GM23338 (cell line): ENCODE results near the gene DNASE2. TPM values are rescaled to one million over a fixed set of nuclear protein-coding genes. Genes with fewer than 3 reads are reported as not detected.
A peak's percentile ranks its signal among the peaks of the same experiment; 100 is the strongest.

Experiments used
- ATAC-seq: fragments of 200-7000 bp; cut with Tn5 transposase; 3 replicates; pipeline ENCODE4 v1.9.1; 2020
- DNase-seq: peaks from one replicate; pipeline ENCODE4 v3.0.0-alpha.2; 2015; ENCODE audit warnings: low spot score
- H2AFZ ChIP-seq: fragments of 200-600 bp; sonication (generic); 2 replicates; pipeline ENCODE4 v1.8.0; 2016; ENCODE audit warnings: antibody characterized with exemption, mild to moderate bottlenecking, moderate library complexity
- H3F3A ChIP-seq: fragments of 200-600 bp; sonication (generic); replicated peaks from 2 replicates; pipeline ENCODE4 v1.8.0; 2017; ENCODE audit warnings: antibody characterized with exemption, mixed run types, low read depth
- H3K27ac ChIP-seq: fragments of 200-600 bp; sonication (generic); 2 replicates; pipeline ENCODE4 v1.6.1; 2016; ENCODE audit warnings: low read depth
- H3K27me3 ChIP-seq: fragments of 200-600 bp; sonication (generic); 2 replicates; pipeline ENCODE4 v1.8.0; 2016; ENCODE audit warnings: mild to moderate bottlenecking, mixed run types, moderate library complexity; ENCODE audit not compliant: insufficient read depth
- H3K36me3 ChIP-seq: fragments of 200-600 bp; sonication (generic); 2 replicates; pipeline ENCODE4 v1.8.0; 2016; ENCODE audit warnings: mild to moderate bottlenecking; ENCODE audit not compliant: insufficient read depth
- H3K4me1 ChIP-seq: fragments of 200-600 bp; sonication (generic); 2 replicates; pipeline ENCODE4 v1.8.0; 2016; ENCODE audit warnings: mild to moderate bottlenecking, moderate library complexity; ENCODE audit not compliant: insufficient read depth
- H3K4me2 ChIP-seq: fragments of 200-600 bp; sonication (generic); 2 replicates; pipeline ENCODE4 v1.7.1; 2017; ENCODE audit warnings: mixed run types
- H3K4me3 ChIP-seq: fragments of 200-600 bp; sonication (generic); 2 replicates; pipeline ENCODE4 v1.6.1; 2016; ENCODE audit warnings: mixed run types
- H3K79me2 ChIP-seq: fragments of 200-600 bp; sonication (generic); replicated peaks from 2 replicates; pipeline ENCODE4 v1.8.0; 2017; ENCODE audit warnings: mild to moderate bottlenecking; ENCODE audit not compliant: insufficient read depth
- H3K9me2 ChIP-seq: fragments of 200-600 bp; sonication (generic); 2 replicates; pipeline ENCODE4 v1.8.0; 2017; ENCODE audit not compliant: insufficient read depth
- H4K20me1 ChIP-seq: fragments of 200-600 bp; sonication (generic); replicated peaks from 2 replicates; pipeline ENCODE4 v1.8.0; 2017; ENCODE audit warnings: mild to moderate bottlenecking; ENCODE audit not compliant: insufficient read depth
- H3K27ac Mint-ChIP-seq: 2 replicates; pipeline ENCODE4 v1.8.0; 2020; ENCODE audit warnings: inconsistent platforms, mild to moderate bottlenecking, moderate library complexity, mixed read lengths
- H3K27me3 Mint-ChIP-seq: 3 replicates; pipeline ENCODE4 v1.8.0; 2022; ENCODE audit warnings: low read depth, mild to moderate bottlenecking, moderate library complexity, mixed read lengths, inconsistent platforms; ENCODE audit not compliant: insufficient read depth, poor library complexity
- H3K36me3 Mint-ChIP-seq: 3 replicates; pipeline ENCODE4 v1.8.0; 2021; ENCODE audit warnings: low read depth, mild to moderate bottlenecking, inconsistent platforms, moderate library complexity, mixed read lengths
- H3K4me1 Mint-ChIP-seq: 3 replicates; pipeline ENCODE4 v1.8.0; 2020; ENCODE audit warnings: mild to moderate bottlenecking, inconsistent platforms, mixed read lengths
- H3K4me3 Mint-ChIP-seq: 3 replicates; pipeline ENCODE4 v1.8.0; 2021; ENCODE audit warnings: moderate library complexity, mild to moderate bottlenecking, inconsistent platforms, mixed read lengths
- H3K9me3 Mint-ChIP-seq: 3 replicates; pipeline ENCODE4 v1.8.0; 2020; ENCODE audit warnings: moderate library complexity, mild to moderate bottlenecking, inconsistent platforms, mixed read lengths
- CREB1 ChIP-seq: fragments of 250-450 bp; sonication (Bioruptor Pico); IDR thresholded peaks from 2 replicates; pipeline ENCODE4 v1.5.0; 2020; ENCODE audit warnings: low read depth, mild to moderate bottlenecking, moderate library complexity
- CTCF ChIP-seq, 2 experiments: fragments of 200-600 bp in 1 of 2; sonication (generic) in 1 of 2; conservative IDR thresholded peaks; 2 replicates each; pipeline versions ENCODE4 v1.5.1 to v1.6.1; 2016 to 2017; ENCODE audit warnings: antibody characterized with exemption in 2 of 2, low read depth in 2 of 2, mild to moderate bottlenecking in 2 of 2, moderate library complexity in 1 of 2
- ETS1 ChIP-seq: IDR thresholded peaks from 2 replicates; pipeline ENCODE4 v1.6.1; 2016; ENCODE audit warnings: antibody characterized with exemption
- EZH2 ChIP-seq: fragments of 200-600 bp; sonication (generic); IDR thresholded peaks from one replicate; pipeline ENCODE4 v1.8.0; 2017; ENCODE audit warnings: antibody characterized with exemption, mild to moderate bottlenecking, low read depth; ENCODE audit not compliant: unreplicated experiment
- EZH2phosphoT487 ChIP-seq: fragments of 200-600 bp; sonication (generic); IDR thresholded peaks from one replicate; pipeline ENCODE4 v1.8.1; 2018; ENCODE audit warnings: antibody characterized with exemption; ENCODE audit not compliant: unreplicated experiment
- JUNB ChIP-seq: IDR thresholded peaks from one replicate; pipeline ENCODE4 v1.6.1; 2016; ENCODE audit warnings: antibody characterized with exemption; ENCODE audit not compliant: unreplicated experiment
- NANOG ChIP-seq: IDR thresholded peaks from 2 replicates; pipeline ENCODE4 v1.6.1; 2016; ENCODE audit warnings: antibody characterized with exemption, borderline replicate concordance
- POLR2AphosphoS5 ChIP-seq: IDR thresholded peaks from 2 replicates; pipeline ENCODE4 v1.6.1; 2016; ENCODE audit warnings: antibody characterized with exemption, low read depth
- REST ChIP-seq: IDR thresholded peaks from one replicate; pipeline ENCODE4 v1.6.1; 2018; ENCODE audit warnings: antibody characterized with exemption; ENCODE audit not compliant: unreplicated experiment
- STAT1 ChIP-seq: IDR thresholded peaks from one replicate; pipeline ENCODE4 v1.6.1; 2016; ENCODE audit warnings: antibody characterized with exemption; ENCODE audit not compliant: unreplicated experiment
- ZNF114 ChIP-seq: fragments of 250-450 bp; sonication (Bioruptor Pico); IDR thresholded peaks from 2 replicates; pipeline ENCODE4 v1.5.0; 2020; ENCODE audit warnings: mild to moderate bottlenecking, moderate library complexity
- ZNF331 ChIP-seq: fragments of 250-450 bp; sonication (Bioruptor Pico); IDR thresholded peaks from 2 replicates; pipeline ENCODE4 v1.5.0; 2020; ENCODE audit warnings: low read depth, mild to moderate bottlenecking, moderate library complexity
- ZNF462 ChIP-seq: fragments of 250-450 bp; sonication (Bioruptor Pico); IDR thresholded peaks from 2 replicates; pipeline ENCODE4 v1.5.0; 2020; ENCODE audit warnings: mild to moderate bottlenecking, moderate library complexity
- polyA plus RNA-seq: library from polyadenylated mRNA; unstranded; fragments of >200 nt; fragmentation: Nextera tagmentation; extraction: Ambion mirVana; gene quantifications from 2 replicates; pipeline ENCODE4 v1.2.1, GENCODE V29; 2016
- total RNA-seq: library from RNA; depleted of rRNA; stranded (reverse); fragments of >200 nt; shearing (Covaris generic); gene quantifications from 2 replicates; pipeline ENCODE4 v1.2.3, GENCODE V29; 2014

Gene DNASE2
- total and polyA plus RNA-seq, 2 experiments from 2014 or later, result 17.4 to 35.0 TPM

GRCh38 chr19:12884926-12885748, 3.9 kb upstream of the DNASE2 start:
- Mint-ChIP-seq H3K27ac (peak overlapping the region; percentile 97), H3K9me3 (peaks cover 22% of the 10 kb centered on the region), H3K36me3 (peaks cover 9% of the 10 kb centered on the region; the same call in 2 of the 3 replicates), H3K4me3 (peak overlapping the region; percentile 88), H3K27me3 (peaks cover 34% of the 10 kb centered on the region), H3K4me1 (peaks cover 15% of the 10 kb centered on the region)
- peak overlapping the region; percentile 89; the same call in 1 of the 2 replicates for H2AFZ ChIP-seq
- no peaks in the 10 kb centered on the region for H3K36me3 ChIP-seq
- H3K27ac ChIP-seq, result peak overlapping the region; percentile 4; the same call in 1 of the 2 replicates
- DNase-seq (peak; percentile 100), ATAC-seq (peak; percentile 74)
- no peaks in the 10 kb centered on the region for H3K79me2 ChIP-seq
- H3K9me2 ChIP-seq, result no peaks in the 10 kb centered on the region; the same call in 1 of the 2 replicates
- no peaks in the 10 kb centered on the region for H4K20me1 ChIP-seq
- TF ChIP-seq ETS1 (no peak), CREB1 (0 out of 2 replicates have a peak, but pooled peaks have one; percentile 12), POLR2AphosphoS5 (peak; percentile 96), EZH2 (no peak), CTCF (conservative IDR thresholded peaks at IDR 0.05; ENCODE audit: low read depth in 2 of 2) (peak; percentile 68 to 71), JUNB (no peak), STAT1 (no peak), REST (no peak), ZNF331 (CRISPR knock-in tag) (no peak), EZH2phosphoT487 (no peak), ZNF462 (CRISPR knock-in tag) (no peak), NANOG (no peak), ZNF114 (CRISPR knock-in tag) (no peak)
- peak overlapping the region; percentile 93 for H3K4me3 ChIP-seq
- peaks cover 3% of the 10 kb centered on the region; the same call in 1 of the 2 replicates for H3K4me1 ChIP-seq
- peaks cover 22% of the 10 kb centered on the region for H3K27me3 ChIP-seq
- peaks cover 26% of the 10 kb centered on the region for H3F3A ChIP-seq
- peak overlapping the region; percentile 91 for H3K4me2 ChIP-seq
